Endothelial cell (in vitro differentiated cells): ENCODE results near the gene CALM3. TPM values are rescaled to one million over a fixed set of nuclear protein-coding genes. Genes with fewer than 3 reads are reported as not detected.
A peak's percentile ranks its signal among the peaks of the same experiment; 100 is the strongest.

Experiments
- DNase-seq: peaks from one replicate; pipeline ENCODE4 v3.0.0; 2021; ENCODE audit warnings: low spot score
- H3K27ac Mint-ChIP-seq: one replicate; pipeline ENCODE4 v1.8.0; 2021; ENCODE audit warnings: mixed read lengths, inconsistent platforms; ENCODE audit not compliant: unreplicated experiment
- H3K27me3 Mint-ChIP-seq: one replicate; pipeline ENCODE4 v1.8.0; 2021; ENCODE audit warnings: mild to moderate bottlenecking, moderate library complexity, mixed read lengths, inconsistent platforms; ENCODE audit not compliant: unreplicated experiment
- H3K36me3 Mint-ChIP-seq: one replicate; pipeline ENCODE4 v1.8.0; 2021; ENCODE audit warnings: mild to moderate bottlenecking, low read depth, mixed read lengths, inconsistent platforms; ENCODE audit not compliant: unreplicated experiment
- H3K4me1 Mint-ChIP-seq: one replicate; pipeline ENCODE4 v1.8.0; 2021; ENCODE audit warnings: mild to moderate bottlenecking, mixed read lengths, inconsistent platforms; ENCODE audit not compliant: unreplicated experiment
- H3K4me3 Mint-ChIP-seq: one replicate; pipeline ENCODE4 v1.8.0; 2021; ENCODE audit warnings: mild to moderate bottlenecking, mixed read lengths, inconsistent platforms; ENCODE audit not compliant: unreplicated experiment
- H3K9me3 Mint-ChIP-seq: one replicate; pipeline ENCODE4 v1.8.0; 2021; ENCODE audit warnings: mixed read lengths, inconsistent platforms; ENCODE audit not compliant: unreplicated experiment
- CTCF ChIP-seq: fragments of 200-600 bp; sonication (generic); IDR thresholded peaks from one replicate; pipeline ENCODE4 v1.5.0; 2021; ENCODE audit warnings: antibody characterized with exemption; ENCODE audit not compliant: unreplicated experiment
- total RNA-seq: library from RNA; stranded (reverse); fragmentation: NEBNext Ultra II Directional; extraction: Animal tissue kit (Norgen Biotek cat#: 25700); gene quantifications from one replicate; pipeline ENCODE4 v1.2.1, GENCODE V29; 2021; ENCODE audit not compliant: unreplicated experiment

Gene CALM3
- total RNA-seq, 1 donor from 2014 or later: 564 TPM

- Mint-ChIP-seq H3K27ac (no peak overlapping the region), H3K4me3 (no peak overlapping the region), H3K36me3 (peaks cover 7% of the 10 kb centered on the region), H3K27me3 (peaks cover 6% of the 10 kb centered on the region), H3K4me1 (peaks cover 31% of the 10 kb centered on the region), H3K9me3 (no peaks in the 10 kb centered on the region)
- no peak for DNase-seq
- no peak for TF ChIP-seq CTCF
These were observed 26.6 kb upstream of the CALM3 start for GRCh38 chr19:46574533-46574932.

GRCh38 chr19:46578450-46578849, 22.7 kb upstream of the CALM3 start:
- Mint-ChIP-seq H3K4me3 (no peak overlapping the region), H3K27me3 (peaks cover 8% of the 10 kb centered on the region), H3K36me3 (peaks cover 4% of the 10 kb centered on the region), H3K4me1 (peaks cover 23% of the 10 kb centered on the region), H3K9me3 (no peaks in the 10 kb centered on the region), H3K27ac (no peak overlapping the region)
- TF ChIP-seq CTCF: no peak
- no peak for DNase-seq

- DNase-seq: peak; percentile 73
- no peak overlapping the region for H3K27ac Mint-ChIP-seq
- H3K4me3 Mint-ChIP-seq: no peak overlapping the region
- H3K36me3 Mint-ChIP-seq: peaks cover 4% of the 10 kb centered on the region
- H3K9me3 Mint-ChIP-seq: no peaks in the 10 kb centered on the region
- peak; percentile 79 for TF ChIP-seq CTCF
- peaks cover 5% of the 10 kb centered on the region for H3K27me3 Mint-ChIP-seq
- peaks cover 17% of the 10 kb centered on the region for H3K4me1 Mint-ChIP-seq
These were observed 21.7 kb upstream of the CALM3 start for GRCh38 chr19:46579361-46579879.

- peaks cover 14% of the 10 kb centered on the region for H3K4me1 Mint-ChIP-seq
- no peak for DNase-seq
- no peak overlapping the region for H3K4me3 Mint-ChIP-seq
- TF ChIP-seq CTCF: no peak
- no peaks in the 10 kb centered on the region for H3K9me3 Mint-ChIP-seq
- H3K36me3 Mint-ChIP-seq: peaks cover 4% of the 10 kb centered on the region
- no peak overlapping the region for H3K27ac Mint-ChIP-seq
- H3K27me3 Mint-ChIP-seq: peaks cover 1% of the 10 kb centered on the region
These were observed 20.9 kb upstream of the CALM3 start for GRCh38 chr19:46580247-46580646.

GRCh38 chr19:46585539-46585938, 15.6 kb upstream of the CALM3 start:
- Mint-ChIP-seq H3K27me3 (peaks cover 1% of the 10 kb centered on the region), H3K4me1 (no peaks in the 10 kb centered on the region), H3K9me3 (no peaks in the 10 kb centered on the region), H3K36me3 (no peaks in the 10 kb centered on the region), H3K4me3 (no peak overlapping the region), H3K27ac (no peak overlapping the region)
- TF ChIP-seq CTCF: no peak
- DNase-seq: no peak
